ENCODE measurements around the gene RNU6-9.
A peak's percentile ranks its signal among the peaks of the same experiment; 100 is the strongest.

Gene RNU6-9

GRCh38 chr19:899336-900042, 6.2 kb downstream of the RNU6-9 start:
- DNase-seq, result no peak

- no peak for DNase-seq
Measured at GRCh38 chr19:900043-900301, 6.7 kb downstream of the RNU6-9 start.

GRCh38 chr19:900302-901111, 7.2 kb downstream of the RNU6-9 start:
- DNase-seq, result peak in 1 of 2 experiments; percentile 40

- no peak for DNase-seq
Measured at GRCh38 chr19:901216-902092, 8.2 kb downstream of the RNU6-9 start.

- no peak for DNase-seq
Measured at GRCh38 chr19:902093-902370, 8.7 kb downstream of the RNU6-9 start.

- no peak for DNase-seq
Measured at GRCh38 chr19:902446-903226, 9.4 kb downstream of the RNU6-9 start.

- no peak for DNase-seq
Measured at GRCh38 chr19:903266-903797, 10.0 kb downstream of the RNU6-9 start.

- DNase-seq, result no peak
Measured at GRCh38 chr19:904545-904944, 11.3 kb downstream of the RNU6-9 start.

GRCh38 chr19:906480-906879, 13.2 kb downstream of the RNU6-9 start:
- no peak for DNase-seq

- DNase-seq, result no peak
Measured at GRCh38 chr19:907183-907853, 14.0 kb downstream of the RNU6-9 start.

- no peak for DNase-seq
Measured at GRCh38 chr19:911197-912033, 18.1 kb downstream of the RNU6-9 start.

- DNase-seq, result no peak
Measured at GRCh38 chr19:912181-913079, 19.1 kb downstream of the RNU6-9 start.

- peak in 1 of 2 experiments; percentile 58 for DNase-seq
Measured at GRCh38 chr19:913080-913748, 19.9 kb downstream of the RNU6-9 start, which contains the start of gene R3HDM4. Gene R3HDM4, minus strand, starts transcription at chr19:913219. Its CDS starts 62 bp downstream, at chr19:913157.

GRCh38 chr19:916645-917322, 23.5 kb downstream of the RNU6-9 start:
- DNase-seq, result peak in 1 of 2 experiments; percentile 71

- DNase-seq, result peak in 1 of 2 experiments; percentile 76
Measured at GRCh38 chr19:917323-918151, 24.3 kb downstream of the RNU6-9 start, which contains the start of gene KISS1R. Gene KISS1R, plus strand, starts transcription at chr19:917333. Its CDS starts 170 bp downstream, at chr19:917503.

GRCh38 chr19:918152-918437, 24.8 kb downstream of the RNU6-9 start:
- no peak for DNase-seq

GRCh38 chr19:918481-919198, 25.4 kb downstream of the RNU6-9 start:
- peak in 1 of 2 experiments; percentile 80 for DNase-seq

Measured in NCI-H526 (cell line).